HG03039 (cell line): ENCODE results near the gene ARHGAP44.
A peak's percentile ranks its signal among the peaks of the same experiment; 100 is the strongest.

ENCODE experiments used
- ATAC-seq: cut with Tn5 transposase; IDR thresholded peaks from one replicate; pipeline ENCODE4 v1.9.1; 2021; ENCODE audit warnings: mild to moderate bottlenecking, moderate library complexity; ENCODE audit not compliant: unreplicated experiment

Gene ARHGAP44

DNA sequence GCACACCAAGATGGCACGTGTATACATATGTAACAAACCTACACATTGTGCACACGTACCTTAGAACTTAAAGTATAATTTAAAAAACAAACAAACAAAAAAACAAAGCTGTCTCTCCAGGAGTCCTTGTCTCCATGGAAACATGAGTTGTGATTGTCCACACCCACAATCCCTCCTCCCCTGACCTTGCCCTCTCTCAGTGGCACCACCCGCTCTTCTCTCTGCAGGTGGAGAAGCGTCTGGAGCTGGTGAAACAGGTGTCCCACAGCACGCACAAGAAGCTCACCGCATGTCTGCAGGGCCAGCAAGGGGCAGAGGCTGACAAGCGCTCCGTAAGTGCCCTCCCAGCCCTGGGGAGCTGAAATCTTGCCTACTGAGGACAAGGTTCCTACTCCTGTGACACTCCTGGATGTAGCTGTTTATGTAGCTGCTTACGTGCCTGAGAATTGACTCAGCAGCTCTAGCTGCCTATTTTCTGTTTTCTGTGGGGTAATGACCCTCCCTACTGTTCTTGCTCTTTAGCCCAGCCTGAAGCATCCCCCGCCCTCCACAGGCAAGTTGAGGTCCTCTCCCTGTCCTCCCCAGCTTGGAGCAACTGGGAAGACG lies 107.0 kb downstream of the ARHGAP44 start:
- ATAC-seq = no peak

- ATAC-seq = no peak
These were observed 108.8 kb downstream of the ARHGAP44 start for GRCh38 chr17:12898110-12898509.

DNA sequence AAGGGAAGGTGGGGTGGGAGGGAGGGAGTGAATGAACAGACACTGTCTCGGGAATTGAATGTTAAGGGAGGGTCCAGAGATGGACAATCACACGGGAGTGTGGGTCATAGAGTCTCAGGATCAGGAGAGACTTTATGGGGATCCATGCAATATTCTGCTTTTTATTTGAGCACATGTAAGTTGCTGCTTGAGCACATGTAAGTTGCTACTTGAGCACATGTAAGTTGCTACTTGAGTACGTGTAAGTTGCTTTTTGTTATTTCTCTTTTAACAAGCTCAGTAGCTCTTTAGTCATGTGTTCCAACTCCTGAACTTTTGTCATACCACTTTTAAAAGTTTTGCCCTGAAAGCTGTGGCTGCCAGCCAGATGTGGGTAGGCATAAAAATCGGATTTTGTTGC lies 110.3 kb downstream of the ARHGAP44 start:
- no peak for ATAC-seq

DNA sequence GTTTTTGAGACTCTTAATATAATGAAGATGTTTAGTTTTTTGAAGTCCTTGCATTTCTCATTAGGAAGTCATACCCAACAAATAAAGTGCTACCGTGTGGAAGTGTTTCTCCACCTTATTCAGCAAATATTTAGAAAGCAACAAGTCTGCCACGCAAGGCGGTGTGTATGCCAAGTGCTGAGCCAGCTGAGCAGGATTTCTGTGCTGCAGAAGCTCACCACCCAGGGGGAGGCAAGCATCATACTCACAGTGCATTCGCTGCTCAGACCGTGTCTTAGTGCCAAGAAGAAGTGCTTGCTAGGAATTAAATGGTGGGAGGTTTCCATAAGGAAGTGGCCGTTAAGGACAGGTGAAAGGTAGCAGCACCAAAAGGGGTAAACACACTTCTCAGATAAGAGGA lies 111.2 kb downstream of the ARHGAP44 start:
- ATAC-seq = no peak

DNA sequence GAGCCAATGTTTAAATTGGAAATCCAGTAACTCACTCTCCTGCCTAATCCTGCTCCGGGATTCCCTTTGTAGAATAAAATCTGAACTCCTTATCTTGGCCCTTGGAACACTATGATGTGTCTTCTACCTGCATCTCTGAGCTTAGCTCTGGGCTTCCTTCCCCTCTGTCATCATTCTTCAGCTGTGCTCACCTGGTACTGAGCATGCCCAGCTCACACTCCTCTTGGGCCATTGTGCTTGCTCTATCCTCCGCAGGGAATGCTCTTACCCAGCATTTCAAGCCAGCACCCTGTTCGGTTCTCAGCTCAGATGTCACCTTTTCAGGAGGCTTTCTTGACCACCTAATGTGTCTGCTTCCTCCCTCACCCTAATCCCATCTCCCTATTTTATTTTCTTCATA lies 112.7 kb downstream of the ARHGAP44 start:
- ATAC-seq = no peak

GRCh38 chr17:12907477-12907876 lies 118.2 kb downstream of the ARHGAP44 start:
- no peak for ATAC-seq

DNA sequence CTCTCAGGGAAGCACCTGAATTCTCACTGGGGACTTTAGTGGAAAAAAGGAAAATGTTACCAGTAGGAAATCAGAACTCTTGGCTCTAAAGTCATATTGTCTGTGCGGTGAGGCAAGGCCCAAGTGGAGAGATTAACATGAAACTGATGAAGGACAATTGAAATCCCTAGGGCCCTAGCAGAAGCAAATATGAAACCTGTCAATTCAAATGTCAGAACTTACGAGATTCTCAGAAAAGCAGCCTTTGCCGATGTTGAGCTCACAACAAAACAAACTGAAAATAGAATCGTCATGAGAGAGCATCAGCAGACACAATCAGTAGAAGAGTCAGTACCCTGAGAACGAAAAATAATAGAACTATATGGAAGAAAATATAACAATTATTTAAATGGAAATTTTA lies 119.7 kb downstream of the ARHGAP44 start:
- ATAC-seq = no peak

DNA sequence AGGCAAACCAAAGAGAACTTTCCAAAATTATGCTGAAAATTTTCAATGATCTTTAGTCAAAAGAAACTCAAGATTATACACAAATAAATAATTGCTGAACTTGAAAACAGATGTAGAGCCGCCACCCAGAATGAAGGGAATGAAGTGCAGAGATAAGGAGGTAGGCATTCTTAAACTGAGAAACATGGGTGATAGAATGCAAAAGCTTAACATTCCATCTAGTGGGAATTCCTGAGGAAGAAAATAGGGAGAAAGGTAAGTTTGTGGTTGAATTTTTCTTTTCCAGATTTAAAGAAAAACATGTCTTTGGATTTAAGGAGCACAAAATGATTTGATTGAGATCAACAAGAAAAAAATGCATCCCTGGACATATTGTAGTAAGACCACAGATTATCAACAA lies 120.2 kb downstream of the ARHGAP44 start:
- no peak for ATAC-seq

DNA sequence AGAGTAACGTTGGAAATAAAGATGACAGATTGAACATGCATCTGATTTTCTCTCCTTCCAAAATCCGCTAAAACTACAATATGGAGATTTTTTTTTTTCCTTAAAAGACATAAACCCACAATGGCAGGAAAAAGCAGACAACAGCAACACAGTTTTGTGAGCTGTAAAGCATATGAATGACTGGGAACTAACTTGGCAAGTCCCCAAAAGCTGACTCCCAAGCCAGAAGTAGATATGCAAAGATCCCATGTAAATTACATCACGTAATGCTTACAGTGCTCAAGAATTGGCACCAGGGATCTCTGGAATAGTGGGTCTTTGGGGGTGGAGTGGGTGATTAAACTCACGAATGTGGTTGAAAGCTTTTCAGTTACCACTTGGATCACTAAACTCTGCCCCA lies 121.9 kb downstream of the ARHGAP44 start:
- no peak for ATAC-seq

DNA sequence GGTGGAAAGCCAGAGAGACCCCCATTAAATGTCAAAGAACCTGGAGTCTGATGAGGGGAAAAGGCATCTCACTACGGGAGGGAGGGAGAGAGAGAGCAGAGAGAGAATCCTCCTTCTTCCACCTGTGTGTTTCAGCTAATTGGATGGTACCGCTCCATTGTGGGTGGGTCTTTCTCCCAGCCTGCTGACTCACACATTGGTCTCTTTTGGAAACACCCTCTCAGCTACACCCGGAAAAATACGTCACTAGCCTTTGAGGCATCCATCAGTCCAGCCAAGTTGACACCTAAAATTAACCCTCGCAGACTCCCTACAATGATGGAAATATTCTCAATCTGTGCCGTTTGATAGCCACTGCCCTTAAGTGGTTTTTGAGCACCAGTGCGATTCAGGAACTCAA lies 128.1 kb downstream of the ARHGAP44 start:
- ATAC-seq = no peak

DNA sequence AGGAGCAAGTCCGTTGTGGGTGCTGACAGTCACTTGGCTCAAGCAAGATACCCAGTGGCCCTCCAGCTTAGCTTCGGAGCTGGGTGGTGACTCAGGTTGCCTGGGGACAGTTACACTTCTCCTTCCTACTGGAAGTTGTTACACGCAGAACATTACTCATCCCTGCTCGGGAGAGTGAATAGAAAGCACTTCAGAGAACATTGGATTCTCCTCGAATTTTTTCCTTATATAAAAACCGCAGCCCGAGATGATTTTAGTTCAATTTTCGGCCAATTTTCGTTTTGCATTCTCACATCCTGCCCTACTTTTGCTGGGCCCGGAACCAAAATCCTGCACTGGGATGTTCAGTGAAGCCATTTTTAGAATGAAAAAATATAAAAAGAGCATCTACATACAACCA lies 128.8 kb downstream of the ARHGAP44 start:
- ATAC-seq = no peak

- ATAC-seq = peak; percentile 54
These were observed 132.8 kb downstream of the ARHGAP44 start for GRCh38 chr17:12922120-12922519.

GRCh38 chr17:12924614-12925013 lies 135.3 kb downstream of the ARHGAP44 start:
- ATAC-seq = no peak

- ATAC-seq = no peak
These were observed 137.7 kb downstream of the ARHGAP44 start for GRCh38 chr17:12927001-12927400.

DNA sequence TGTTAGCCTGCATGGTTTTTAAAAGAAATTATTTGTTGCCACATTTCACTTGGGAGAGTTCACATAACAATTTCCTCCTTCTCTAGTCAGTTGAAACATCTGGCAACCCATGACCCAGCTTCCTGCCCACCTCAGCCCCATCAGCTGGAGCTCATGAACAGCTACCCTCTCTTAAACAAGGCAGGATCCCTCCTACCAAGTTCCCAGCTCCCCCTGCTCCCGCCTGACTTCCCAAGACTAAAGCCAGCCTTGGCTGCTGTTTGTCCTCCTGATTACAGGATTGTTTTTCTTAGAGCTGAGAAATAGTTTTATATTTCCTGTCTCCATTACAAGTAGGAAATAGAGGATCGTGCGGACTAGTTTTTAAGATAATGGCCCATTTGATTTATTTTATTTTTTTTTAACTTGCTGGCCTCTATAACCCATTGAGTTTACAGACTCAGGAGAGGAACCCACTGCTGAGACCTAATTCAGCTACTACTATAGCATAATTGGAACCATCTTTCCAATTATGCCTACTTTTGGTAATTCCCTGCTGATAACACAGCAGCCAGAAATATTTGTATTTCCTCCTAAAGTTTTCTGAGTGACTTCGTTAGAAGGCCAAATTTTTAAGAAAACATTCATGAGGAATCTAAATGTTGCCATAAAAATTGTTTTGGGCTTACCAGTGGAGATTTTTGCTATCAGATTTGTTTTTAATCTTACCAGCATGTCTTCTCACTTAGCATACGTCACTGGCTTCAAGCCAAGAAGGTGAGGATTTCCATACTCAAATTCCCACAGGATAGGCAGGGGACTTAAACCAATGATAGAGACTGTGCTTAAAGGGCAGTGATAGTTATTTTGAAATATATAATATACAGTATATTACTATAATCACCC lies 138.5 kb downstream of the ARHGAP44 start:
- ATAC-seq = no peak

DNA sequence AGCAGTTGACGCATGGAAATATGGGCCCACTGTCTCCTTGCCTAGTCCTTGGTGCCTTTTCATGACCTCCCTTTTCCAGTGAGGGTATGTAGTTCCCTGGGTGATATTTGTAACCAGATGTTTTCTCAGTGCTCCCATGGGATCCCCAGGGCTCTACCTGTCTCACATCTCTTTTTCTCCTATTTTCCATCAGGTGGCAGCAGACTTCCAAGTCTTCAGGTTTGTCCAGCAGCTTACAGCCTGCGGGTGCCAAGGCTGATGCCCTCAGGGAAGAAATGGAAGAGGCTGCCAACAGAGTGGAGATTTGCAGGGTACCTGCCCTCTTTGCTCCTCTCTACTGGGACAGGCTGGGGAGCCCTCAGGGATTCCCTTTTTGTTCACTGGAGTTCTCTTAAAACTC lies 139.4 kb downstream of the ARHGAP44 start:
- no peak for ATAC-seq

GRCh38 chr17:12936501-12936900 lies 147.2 kb downstream of the ARHGAP44 start:
- no peak for ATAC-seq

DNA sequence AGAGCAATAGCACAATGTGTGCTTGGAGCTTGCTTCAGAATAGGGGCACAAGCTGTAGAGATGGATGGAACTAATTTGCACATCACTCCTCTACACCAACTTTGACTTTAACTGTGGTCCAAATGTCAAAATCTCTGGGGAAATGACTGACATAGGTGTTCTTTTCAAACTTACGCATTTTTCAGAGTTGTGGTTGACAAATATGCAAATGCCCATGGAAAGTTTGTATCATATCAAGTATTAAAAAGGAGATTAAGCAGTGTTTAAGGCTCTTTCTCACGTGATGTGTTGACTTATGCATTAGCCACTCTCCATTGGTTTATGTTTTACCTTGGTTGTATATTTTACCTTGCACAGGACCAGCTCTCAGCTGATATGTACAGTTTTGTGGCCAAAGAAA lies 151.4 kb downstream of the ARHGAP44 start:
- no peak for ATAC-seq

GRCh38 chr17:12947047-12947446 lies 157.7 kb downstream of the ARHGAP44 start:
- no peak for ATAC-seq

DNA sequence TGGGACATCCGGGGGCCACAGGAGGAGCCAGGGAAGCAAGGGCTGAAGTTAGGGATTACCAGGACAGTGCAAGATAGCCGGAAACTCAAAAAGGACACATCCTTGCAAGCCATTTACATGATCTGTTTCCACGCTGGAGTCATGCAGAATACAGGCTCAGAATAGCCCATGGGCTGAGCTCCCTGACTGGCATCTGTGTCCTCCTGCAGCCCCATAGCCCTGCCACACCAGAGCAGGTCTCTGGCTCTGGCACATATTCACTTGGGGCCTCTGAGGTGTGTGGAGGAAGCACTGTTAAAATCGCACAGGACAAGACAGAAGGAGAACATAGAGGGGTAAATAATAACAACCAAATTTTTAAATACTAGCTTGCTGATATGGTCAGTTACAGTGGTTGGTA lies 162.7 kb downstream of the ARHGAP44 start:
- ATAC-seq = no peak

- ATAC-seq = no peak
These were observed 163.9 kb downstream of the ARHGAP44 start for GRCh38 chr17:12953156-12953555.

- no peak for ATAC-seq
These were observed 166.2 kb downstream of the ARHGAP44 start for GRCh38 chr17:12955521-12955920.

GRCh38 chr17:12958786-12959185 lies 169.5 kb downstream of the ARHGAP44 start:
- no peak for ATAC-seq
